GM18508 (cell line): ENCODE results near the gene SLC27A3.
"Not testable (repeated sequence)": the region's sequence is repeated elsewhere in the genome, so short reads cannot be mapped to it uniquely, and the experiment has no call there.

Experiments
- ATAC-seq: cut with Tn5 transposase; IDR thresholded peaks from one replicate; pipeline ENCODE4 v1.9.1; 2021; ENCODE audit warnings: moderate number of reproducible peaks; ENCODE audit not compliant: insufficient read depth, unreplicated experiment

SLC27A3 gene

DNA sequence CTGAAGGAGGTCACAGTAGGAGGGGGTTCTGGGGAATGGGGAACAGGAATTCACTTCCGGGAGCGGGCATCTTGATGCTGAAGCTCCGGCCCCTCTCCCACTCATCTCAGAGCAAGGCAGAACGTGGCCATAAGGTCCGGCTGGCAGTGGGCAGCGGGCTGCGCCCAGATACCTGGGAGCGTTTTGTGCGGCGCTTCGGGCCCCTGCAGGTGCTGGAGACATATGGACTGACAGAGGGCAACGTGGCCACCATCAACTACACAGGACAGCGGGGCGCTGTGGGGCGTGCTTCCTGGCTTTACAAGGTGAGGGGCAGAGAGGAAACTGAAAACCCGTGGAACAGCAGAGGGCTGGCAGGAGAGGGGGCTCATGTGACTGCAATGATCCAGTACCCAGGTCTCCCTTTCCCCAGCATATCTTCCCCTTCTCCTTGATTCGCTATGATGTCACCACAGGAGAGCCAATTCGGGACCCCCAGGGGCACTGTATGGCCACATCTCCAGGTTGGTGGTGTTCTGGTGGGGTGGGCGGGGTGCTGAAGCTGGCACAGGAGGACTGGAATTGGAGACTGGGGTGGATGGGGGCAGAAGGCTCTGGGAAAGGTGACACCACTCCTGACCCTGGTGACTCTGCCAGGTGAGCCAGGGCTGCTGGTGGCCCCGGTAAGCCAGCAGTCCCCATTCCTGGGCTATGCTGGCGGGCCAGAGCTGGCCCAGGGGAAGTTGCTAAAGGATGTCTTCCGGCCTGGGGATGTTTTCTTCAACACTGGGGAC, 3.0 kb downstream of the SLC27A3 start:
- ATAC-seq = no peak

DNA sequence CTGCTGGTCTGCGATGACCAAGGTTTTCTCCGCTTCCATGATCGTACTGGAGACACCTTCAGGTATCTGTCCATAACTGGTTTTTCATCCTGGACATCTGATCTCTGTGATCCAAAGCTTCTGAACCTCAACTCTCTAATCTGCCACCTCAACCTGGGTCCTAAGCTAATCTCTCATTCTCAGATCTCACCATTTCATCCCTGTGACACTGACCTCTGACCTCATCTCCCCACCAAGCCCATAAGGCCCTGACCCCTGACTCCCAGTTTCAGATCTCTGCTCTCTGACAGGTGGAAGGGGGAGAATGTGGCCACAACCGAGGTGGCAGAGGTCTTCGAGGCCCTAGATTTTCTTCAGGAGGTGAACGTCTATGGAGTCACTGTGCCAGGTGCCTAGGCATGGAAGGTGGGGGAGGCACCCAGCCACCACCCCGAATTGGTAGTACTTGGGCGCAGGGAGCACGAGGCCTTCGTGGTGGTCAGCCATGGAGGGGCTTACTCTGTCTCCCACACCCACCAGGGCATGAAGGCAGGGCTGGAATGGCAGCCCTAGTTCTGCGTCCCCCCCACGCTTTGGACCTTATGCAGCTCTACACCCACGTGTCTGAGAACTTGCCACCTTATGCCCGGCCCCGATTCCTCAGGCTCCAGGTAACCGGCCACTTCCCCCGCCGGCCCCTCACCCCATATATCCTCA, 3.8 kb downstream of the SLC27A3 start:
- no peak for ATAC-seq

DNA sequence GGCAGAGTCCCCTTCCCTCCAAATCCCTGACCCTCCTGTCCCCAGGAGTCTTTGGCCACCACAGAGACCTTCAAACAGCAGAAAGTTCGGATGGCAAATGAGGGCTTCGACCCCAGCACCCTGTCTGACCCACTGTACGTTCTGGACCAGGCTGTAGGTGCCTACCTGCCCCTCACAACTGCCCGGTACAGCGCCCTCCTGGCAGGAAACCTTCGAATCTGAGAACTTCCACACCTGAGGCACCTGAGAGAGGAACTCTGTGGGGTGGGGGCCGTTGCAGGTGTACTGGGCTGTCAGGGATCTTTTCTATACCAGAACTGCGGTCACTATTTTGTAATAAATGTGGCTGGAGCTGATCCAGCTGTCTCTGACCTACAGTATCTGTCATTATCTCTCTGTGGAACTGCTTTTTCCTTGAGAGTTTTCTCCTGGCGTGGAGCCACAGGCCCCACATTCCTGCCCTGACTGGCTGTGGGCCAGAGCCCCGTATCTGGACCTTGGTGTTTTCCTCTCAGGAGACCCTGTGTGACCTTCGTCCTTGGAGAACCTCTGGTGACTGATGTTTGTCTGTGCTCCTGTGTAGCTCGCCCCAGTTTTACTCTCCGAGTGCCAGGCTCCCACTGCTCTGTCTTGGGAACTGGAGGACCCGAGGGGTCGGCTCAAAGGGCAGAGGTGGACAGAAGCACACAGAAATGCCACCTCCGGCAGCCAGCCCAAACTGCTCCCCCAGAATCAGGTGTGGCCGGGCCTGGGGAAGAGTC, 4.8 kb downstream of the SLC27A3 start:
- ATAC-seq = no peak

DNA sequence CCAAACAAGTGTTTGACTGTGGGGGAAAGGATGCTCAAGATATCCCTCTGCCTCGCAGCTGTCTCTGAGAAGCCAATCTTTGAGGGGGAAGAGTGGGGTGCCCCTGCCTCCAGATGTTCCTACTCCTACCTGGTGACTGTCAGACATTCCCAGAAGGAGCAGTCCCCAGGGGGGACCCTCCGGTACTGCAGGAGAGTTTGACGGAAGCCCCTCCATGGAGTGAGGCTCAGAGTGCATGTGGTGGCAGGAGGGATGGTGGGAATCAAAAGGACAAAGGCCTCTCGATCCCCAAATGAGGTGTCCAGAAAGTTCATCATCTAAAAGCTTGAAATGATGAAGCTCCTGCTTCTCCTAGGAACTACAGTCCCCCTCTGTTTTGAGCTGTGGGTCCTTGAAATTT, 5.3 kb downstream of the SLC27A3 start:
- no peak for ATAC-seq

DNA sequence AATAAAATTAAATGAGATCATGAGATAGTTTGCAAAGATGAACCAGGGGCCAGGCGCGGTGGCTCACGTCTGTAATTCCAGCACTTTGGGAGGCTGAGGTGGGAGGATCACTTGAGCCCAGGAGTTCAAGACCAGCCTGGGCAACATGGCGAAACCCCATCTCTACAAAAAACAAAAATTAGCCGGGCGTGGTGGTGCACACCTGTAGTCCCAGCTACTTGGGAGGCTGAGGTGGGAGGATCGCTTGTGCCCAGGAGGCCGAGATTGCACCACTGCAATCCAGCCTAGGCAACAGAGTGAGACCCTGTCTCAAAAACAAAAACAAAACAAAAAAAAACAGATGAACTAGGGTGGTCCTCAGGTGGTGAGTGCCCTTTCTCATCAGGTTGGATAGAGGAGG, 7.4 kb downstream of the SLC27A3 start:
- not testable (repeated sequence) for ATAC-seq

DNA sequence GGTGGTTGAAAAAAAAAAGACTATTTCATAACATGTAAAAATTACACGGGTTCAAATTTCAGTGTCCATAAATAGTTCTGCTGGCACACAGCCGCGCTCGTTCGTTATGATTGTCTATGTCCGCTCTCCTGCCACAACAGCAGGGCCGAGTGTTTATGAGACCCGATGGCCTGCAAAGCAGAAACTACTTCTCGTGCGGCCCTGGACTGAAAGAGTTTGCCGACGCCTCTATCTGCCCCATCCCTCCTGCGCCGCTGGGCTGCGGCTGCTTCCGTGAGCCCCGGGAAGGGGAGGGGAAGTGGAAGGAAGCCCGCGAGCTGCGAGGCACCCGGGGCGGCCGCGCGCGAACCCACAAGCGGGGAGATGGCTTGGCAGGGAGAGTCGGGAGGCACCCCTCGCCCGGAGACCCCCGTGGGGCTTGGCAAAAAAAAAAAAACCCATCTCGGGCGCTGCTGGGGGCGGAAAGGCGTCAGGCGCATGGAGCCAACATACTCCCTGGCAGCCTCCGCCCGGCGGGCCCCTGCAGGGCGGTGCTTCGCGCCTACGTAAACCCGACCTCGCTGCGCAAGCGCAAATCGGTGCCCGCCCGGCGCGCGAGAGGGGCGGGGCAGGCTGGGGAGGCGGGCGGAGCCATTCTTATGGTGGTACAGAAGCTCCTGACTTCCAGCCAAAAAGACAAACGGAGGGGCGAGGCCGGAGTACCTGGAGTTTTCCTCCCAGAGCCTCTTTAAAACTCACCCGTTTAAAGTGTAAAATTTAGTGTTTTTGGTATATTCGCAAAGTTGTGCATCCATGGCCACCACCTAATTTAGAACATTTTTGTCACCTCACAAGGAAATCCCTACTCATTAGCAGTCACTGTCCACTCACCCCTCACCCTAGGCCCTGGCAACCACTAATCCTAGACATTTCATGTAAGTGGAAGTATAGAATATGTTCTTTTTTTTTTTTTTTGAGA, 8.3 kb downstream of the SLC27A3 start:
- peak; percentile 64 for ATAC-seq

DNA sequence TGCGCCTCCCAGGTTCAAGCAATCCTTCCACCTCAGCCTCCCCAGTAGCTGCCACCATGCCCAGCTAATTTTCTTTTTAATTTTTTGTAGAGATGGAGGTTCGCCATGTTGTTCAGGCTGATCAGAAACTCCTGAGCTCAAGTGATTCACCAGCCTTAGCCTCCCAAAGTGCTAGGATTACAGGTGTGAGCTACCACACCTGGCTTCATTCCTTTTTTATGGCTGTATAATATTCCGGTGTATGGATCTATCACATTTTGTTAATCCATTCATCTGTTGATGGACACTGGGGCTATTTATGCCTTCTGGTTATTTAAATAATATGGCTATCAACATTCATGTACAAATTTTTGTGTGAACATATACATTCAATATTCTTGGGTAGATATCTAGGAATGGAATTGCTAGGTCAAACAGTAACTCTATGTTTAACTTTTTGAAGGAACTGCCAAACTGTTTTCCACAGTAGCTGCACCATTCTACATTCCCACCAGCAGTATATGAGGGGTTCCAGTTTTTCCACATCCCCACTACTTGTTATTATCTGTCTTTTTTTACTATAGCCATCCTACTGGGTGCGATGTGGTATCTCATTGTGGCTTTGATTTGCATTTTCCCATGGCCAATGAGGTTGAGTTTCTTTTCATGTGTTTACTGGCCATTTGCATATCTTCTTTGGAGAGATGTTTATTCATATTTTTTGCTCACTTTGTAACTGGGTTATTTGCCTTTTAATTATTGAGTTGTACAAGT, 11.0 kb downstream of the SLC27A3 start:
- ATAC-seq = no peak

DNA sequence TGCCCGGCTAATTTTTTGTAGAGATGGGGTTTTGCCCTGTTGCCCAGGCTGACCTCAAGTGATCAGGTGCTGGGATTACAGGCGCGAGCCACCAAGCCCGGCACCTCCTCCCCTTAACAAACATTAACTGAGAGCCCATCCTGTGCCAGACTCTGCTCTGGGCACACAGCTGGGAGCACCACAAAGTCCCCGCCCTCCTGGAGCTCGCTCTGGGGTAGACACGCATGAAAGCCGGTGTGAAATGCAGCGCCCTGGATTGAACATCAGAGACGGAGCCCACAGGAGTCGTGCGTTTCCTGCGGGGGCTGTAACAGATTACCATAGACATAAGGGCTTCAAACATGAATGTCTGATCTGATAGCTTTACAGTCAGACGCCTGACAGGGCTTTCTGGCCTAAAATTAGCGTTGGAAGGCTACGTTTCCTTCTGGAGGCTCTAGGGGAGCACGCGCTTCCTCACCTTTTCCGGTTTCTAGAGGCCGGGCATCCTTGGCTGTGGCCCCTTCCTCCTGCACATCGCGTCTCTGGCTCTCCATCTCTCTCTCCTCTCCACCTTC, 14.3 kb downstream of the SLC27A3 start:
- no peak for ATAC-seq

DNA sequence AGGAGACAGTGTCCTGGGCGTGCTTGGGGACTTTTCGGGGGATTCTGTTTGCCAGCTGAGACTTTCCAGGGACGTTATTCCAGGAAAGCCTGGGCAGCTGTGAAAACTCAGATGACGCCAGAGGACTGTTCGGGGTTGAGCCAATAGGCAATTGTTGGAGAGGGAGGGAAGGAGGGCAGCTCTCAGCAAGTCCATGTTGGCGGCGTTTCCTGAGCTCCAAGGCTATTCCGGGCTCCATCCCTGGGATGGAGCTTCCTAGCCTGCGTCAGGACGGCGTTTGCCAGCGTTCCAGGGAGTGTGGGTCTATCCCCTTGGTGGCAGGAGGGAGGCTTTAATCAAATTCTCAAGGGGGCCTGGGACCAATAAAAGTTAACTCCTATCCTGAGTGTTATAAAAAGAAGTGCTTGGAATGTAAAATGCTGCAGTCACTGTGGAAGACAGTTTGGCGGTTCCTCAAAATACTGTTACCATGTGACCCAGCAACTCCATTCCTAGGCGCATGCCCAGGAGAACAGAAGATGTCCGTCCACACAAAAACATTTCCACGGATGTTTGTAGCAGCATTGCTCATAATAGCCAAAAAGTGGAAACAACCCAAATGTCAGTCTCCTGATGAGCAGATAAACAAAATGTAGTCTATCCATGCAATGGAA, 15.2 kb downstream of the SLC27A3 start:
- no peak for ATAC-seq

DNA sequence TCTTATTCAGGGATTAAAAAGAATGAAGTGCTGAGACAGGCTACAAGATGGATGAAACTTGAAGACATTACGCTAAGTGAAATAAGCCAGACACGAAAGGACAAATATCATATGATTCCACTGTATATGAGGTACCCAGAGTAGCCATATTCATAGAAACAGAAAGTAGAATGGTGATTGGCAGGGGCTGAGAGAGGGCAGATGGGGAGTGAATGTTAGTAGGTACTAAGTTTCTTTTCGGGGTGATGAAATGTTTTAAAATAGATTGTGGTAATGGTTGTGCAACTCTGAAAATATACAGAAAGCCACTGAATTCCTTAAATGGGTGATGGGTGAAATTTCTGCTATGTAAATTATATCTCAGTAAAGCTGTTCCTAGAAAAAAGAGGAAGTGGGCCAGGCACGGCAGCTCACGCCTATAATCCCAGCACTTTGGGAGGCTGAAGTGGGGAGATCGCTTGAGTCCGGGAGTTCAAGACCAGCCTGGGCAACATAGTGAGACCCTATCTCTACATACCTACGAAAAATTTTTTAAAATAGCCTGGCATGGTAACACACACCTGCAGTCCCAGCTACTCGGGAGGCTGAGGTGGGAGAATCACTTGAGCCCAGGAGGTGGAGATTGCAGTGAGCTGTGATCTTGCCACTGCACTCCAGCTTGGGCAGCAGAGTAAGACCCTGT, 15.9 kb downstream of the SLC27A3 start:
- ATAC-seq = peak; percentile 57

DNA sequence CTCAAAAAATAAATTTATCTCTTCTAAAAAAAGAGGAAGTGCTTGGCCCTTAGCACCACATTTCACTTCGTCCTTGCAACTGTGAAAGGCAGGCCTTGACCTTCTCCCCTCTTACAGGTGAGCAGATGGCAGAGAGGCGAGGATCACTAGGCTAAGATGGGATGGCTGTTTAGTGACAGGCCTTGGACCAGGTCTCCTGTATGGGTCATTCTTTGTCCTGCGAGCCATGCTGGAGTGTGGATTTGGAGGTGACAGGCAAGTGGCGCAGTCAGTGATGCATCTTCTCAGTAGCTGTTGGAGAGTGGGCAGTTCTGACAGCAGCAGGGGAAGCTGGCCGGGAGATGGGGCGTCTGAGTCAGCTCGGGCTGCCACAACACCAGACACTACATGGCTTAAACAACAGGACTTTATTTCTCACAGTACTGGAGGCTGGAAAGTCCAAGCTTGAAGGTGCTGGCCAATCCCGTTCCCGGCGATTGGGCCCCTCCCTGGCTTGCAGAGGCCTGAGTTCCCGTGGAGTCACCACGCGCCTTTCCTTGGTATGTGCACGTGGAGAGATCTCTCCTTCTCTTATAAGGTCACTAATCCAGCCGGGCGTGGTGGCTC, 16.5 kb downstream of the SLC27A3 start:
- ATAC-seq = peak; percentile 1

DNA sequence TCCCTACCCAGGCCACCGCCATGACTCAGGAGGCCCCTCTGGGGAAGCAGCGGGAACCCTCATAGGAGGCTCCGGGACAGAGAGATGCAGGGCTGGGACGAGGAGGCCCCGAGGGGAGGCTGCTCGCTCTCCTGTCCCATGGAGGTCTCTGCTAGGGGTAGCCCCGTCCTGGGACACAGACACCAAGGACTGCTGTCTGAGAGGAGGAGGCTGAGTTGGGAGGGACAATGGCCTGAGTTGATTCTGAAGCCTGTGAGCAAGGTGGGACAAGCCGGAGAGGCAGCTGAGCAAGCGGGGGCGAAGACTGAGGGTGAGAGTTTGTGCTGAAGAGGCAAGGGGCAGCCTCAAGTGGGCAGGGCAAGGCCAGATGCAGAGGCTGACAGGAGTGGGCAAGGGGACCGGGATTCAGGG, 17.4 kb downstream of the SLC27A3 start:
- no peak for ATAC-seq

DNA sequence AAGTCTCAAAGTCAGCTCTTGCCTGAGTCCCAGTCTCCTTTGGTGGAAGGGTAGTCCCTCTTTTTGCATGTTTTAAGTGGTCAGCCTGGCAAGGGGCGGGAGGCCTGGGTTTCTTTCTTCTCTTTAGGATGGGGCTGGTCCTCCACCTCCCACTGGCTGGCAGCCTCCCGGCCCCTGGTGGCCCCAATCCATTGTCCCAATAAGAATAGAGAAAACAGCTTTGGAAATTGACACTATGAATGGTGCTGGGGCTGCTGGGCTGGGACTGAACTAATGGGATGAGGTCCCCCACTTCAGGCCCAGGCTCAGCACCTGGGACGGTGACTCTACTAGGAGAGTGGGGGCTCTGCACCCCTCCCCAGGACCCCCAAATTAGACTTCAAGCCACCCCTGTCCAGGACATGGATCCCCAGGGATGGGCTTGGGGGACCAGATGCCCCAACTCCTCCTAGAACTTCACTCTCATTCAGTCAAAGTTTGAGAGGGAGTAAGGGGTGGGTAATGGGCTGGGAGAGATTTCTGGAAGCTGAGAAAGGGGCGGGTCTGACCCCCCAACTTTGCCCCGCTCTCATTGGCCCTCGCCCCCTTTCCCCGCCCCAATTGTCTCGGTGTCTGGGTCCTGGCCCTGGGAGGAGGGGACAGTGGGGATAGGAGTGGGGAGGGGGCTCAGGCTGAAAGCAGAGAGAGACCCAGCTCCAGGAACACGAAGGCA, 18.2 kb downstream of the SLC27A3 start:
- ATAC-seq = no peak

DNA sequence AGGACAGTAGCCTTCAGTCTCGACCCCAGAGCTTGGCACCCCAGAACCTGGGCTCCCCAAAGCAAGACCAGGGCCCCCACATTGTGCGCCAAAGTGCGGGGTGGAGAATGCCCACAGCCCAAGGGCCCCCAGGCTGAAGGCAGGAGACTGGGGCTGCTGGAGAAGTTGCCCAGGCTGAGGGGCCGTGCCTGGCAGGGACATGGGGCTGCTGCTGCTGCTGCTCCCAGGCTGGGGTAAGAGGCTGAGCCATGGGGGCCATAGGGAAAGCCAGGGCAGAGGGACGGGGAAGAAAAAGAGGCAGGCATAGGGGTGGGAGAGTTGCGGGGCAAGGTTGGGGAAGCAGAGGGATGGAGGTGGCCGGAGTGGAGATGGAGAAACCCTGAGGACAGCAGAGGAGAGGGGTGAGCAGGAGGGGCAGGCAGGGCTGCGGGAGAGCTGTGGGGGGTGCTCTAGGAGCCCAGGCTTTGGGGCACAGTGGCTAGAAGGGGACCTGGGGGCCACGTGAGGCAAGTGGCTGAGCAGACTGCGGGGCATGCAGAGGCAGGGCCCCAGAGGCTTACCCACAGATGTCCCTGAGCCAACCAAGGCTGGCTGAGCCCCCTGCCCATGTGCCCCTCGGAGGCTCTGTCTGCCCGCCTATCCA, 18.9 kb downstream of the SLC27A3 start:
- ATAC-seq = no peak

DNA sequence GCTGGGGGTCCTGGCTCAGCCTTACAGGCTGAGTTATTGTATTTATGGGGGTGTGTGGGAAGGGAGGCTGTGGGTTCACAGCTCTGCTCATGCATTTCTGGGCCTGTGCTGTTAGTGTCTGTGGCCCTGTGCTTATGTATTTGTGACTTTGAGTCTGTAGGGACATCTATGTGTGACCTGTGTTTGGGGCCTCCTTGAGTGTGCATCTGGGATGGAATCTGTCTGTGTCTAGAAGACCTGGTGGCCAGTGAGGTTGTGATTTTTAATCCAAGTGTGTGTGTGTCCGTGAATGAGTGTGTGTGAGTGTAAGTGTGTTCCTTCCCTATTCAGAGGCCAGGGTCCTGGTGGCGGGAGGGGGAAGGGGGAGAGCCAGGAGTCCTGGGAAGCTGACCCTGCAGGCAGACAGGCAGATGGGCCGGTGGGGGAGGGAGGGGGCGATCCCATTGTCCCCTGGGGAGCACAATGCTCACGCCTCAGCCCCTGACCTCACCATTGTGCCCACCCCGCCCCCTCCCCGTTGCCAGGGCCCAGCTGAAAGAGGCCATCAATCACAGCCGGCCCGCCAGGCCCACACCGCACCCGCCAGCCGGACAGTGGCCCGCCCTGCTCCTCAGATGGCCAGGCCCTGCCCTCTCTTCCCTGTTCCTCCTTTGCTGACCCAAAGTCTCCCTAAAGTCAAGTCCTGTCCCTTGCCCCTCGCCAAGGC, 19.6 kb downstream of the SLC27A3 start:
- ATAC-seq = no peak

DNA sequence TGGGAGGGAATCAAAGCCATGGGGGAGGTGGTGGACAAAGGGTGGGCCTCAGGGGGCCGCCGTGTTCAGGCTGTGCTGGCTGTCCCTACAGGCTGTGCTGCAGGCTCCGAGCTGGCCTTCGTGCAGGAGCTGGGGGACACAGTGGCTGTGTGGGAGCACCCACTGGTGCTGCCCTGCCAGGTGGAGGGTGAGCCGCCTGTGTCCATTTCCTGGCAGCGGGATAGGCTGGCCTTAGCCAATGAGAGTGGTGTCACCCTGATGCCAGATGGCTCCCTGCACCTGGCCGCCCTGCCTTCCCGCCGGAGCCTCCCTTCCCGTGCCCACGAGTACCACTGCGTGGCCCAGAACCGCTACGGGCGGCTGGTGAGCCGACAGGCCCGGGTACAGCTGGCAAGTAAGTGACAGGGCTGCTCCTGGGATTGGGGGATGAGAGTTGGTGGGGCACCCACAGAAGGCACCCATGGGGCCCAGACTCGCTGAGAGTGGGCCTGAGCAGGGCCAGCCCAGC, 20.2 kb downstream of the SLC27A3 start:
- ATAC-seq = no peak
